SK-N-SH treated with all-trans-retinoic acid at 6 μM for 48 hours (cell line): Measurements from ENCODE around the gene CORO1C.

Experiments used
- ATAC-seq: fragments of 200-7000 bp; cut with Tn5 transposase; 3 replicates; pipeline ENCODE4 v1.9.1; 2020; ENCODE audit warnings: mild to moderate bottlenecking, moderate library complexity
- ARNTL ChIP-seq: fragments of 450-650 bp; formaldehyde crosslinking; IDR thresholded peaks from 2 replicates; pipeline ENCODE4 v1.5.0; 2020; ENCODE audit warnings: low read depth, mild to moderate bottlenecking, moderate library complexity, borderline replicate concordance
- BACH2 ChIP-seq: fragments of 250-450 bp; sonication (Bioruptor Pico); IDR thresholded peaks from 2 replicates; pipeline ENCODE4 v1.9.0; 2021; ENCODE audit warnings: mild to moderate bottlenecking, borderline replicate concordance
- CSDC2 ChIP-seq: fragments of 250-450 bp; sonication (Bioruptor Pico); IDR thresholded peaks from 2 replicates; pipeline ENCODE4 v1.5.0; 2020; ENCODE audit warnings: mild to moderate bottlenecking, moderate library complexity
- ESRRG ChIP-seq: fragments of 250-450 bp; sonication (Bioruptor Pico); IDR thresholded peaks from 2 replicates; pipeline ENCODE4 v1.6.1; 2021; ENCODE audit warnings: mild to moderate bottlenecking
- GLIS3 ChIP-seq: fragments of 250-450 bp; sonication (Bioruptor Pico); IDR thresholded peaks from 2 replicates; pipeline ENCODE4 v1.5.0; 2020; ENCODE audit warnings: mild to moderate bottlenecking, moderate library complexity
- ISL1 ChIP-seq: fragments of 250-450 bp; sonication (Bioruptor Pico); IDR thresholded peaks from 2 replicates; pipeline ENCODE4 v2.1.2; 2022; ENCODE audit warnings: mild to moderate bottlenecking, moderate library complexity
- OSR1 ChIP-seq: fragments of 250-450 bp; sonication (Bioruptor Pico); IDR thresholded peaks from 2 replicates; pipeline ENCODE4 v1.8.0; 2022; ENCODE audit warnings: moderate library complexity, mild to moderate bottlenecking, inconsistent platforms
- POU6F1 ChIP-seq: fragments of 250-450 bp; sonication (Bioruptor Pico); IDR thresholded peaks from 2 replicates; pipeline ENCODE4 v1.8.0; 2021; ENCODE audit warnings: low read depth, mild to moderate bottlenecking, moderate library complexity, borderline replicate concordance
- PPARA ChIP-seq: fragments of 250-450 bp; sonication (Bioruptor Pico); IDR thresholded peaks from 2 replicates; pipeline ENCODE4 v1.5.0; 2020; ENCODE audit warnings: mild to moderate bottlenecking, borderline replicate concordance
- RARB ChIP-seq: fragments of 250-450 bp; sonication (Bioruptor Pico); IDR thresholded peaks from 2 replicates; pipeline ENCODE4 v1.8.0; 2021; ENCODE audit warnings: mild to moderate bottlenecking, moderate library complexity
- SNAI2 ChIP-seq: fragments of 250-450 bp; sonication (Bioruptor Pico); IDR thresholded peaks from 2 replicates; pipeline ENCODE4 v1.5.0; 2020; ENCODE audit warnings: mild to moderate bottlenecking, moderate library complexity
- TCF4 ChIP-seq: fragments of 250-450 bp; sonication (Bioruptor Pico); IDR thresholded peaks from 2 replicates; pipeline ENCODE4 v1.8.0; 2021; ENCODE audit warnings: mild to moderate bottlenecking, moderate library complexity, borderline replicate concordance
- TOX ChIP-seq: fragments of 250-450 bp; sonication (Bioruptor Pico); IDR thresholded peaks from 2 replicates; pipeline ENCODE4 v1.8.0; 2021; ENCODE audit warnings: mild to moderate bottlenecking, moderate library complexity, borderline replicate concordance
- ZC3H10 ChIP-seq: fragments of 250-450 bp; sonication (Bioruptor Pico); IDR thresholded peaks from 2 replicates; pipeline ENCODE4 v1.5.1; 2021; ENCODE audit warnings: mild to moderate bottlenecking, moderate library complexity
- ZFP3 ChIP-seq: fragments of 250-450 bp; sonication (Bioruptor Pico); IDR thresholded peaks from 2 replicates; pipeline ENCODE4 v1.5.0; 2020; ENCODE audit warnings: mild to moderate bottlenecking, moderate library complexity
- ZFP30 ChIP-seq: fragments of 450-650 bp; formaldehyde crosslinking; IDR thresholded peaks from 2 replicates; pipeline ENCODE4 v1.5.0; 2022; ENCODE audit warnings: mild to moderate bottlenecking, moderate library complexity
- ZNF565 ChIP-seq: fragments of 450-650 bp; formaldehyde crosslinking; conservative IDR thresholded peaks from 2 replicates; pipeline ENCODE4 v1.5.0; 2020; ENCODE audit warnings: low read depth, mild to moderate bottlenecking, moderate library complexity
- ZNF8 ChIP-seq: fragments of 450-650 bp; formaldehyde crosslinking; IDR thresholded peaks from 2 replicates; pipeline ENCODE4 v1.5.0; 2020; ENCODE audit warnings: mild to moderate bottlenecking, moderate library complexity
- TF ChIP-seq, protein P1 (sequence below): fragments of 250-450 bp; sonication (Bioruptor Pico); IDR thresholded peaks from 2 replicates; pipeline ENCODE4 v1.5.1; 2020; ENCODE audit warnings: low read depth, mild to moderate bottlenecking, moderate library complexity
- TF ChIP-seq, protein P2 (sequence below): fragments of 250-450 bp; sonication (Bioruptor Pico); IDR thresholded peaks from 2 replicates; pipeline ENCODE4 v1.5.1; 2021; ENCODE audit warnings: mild to moderate bottlenecking, moderate library complexity

The CORO1C gene

GRCh38 chr12:108604208-108604941 is 126.9 kb downstream of the CORO1C start:
- TF ChIP-seq, protein P1, sequence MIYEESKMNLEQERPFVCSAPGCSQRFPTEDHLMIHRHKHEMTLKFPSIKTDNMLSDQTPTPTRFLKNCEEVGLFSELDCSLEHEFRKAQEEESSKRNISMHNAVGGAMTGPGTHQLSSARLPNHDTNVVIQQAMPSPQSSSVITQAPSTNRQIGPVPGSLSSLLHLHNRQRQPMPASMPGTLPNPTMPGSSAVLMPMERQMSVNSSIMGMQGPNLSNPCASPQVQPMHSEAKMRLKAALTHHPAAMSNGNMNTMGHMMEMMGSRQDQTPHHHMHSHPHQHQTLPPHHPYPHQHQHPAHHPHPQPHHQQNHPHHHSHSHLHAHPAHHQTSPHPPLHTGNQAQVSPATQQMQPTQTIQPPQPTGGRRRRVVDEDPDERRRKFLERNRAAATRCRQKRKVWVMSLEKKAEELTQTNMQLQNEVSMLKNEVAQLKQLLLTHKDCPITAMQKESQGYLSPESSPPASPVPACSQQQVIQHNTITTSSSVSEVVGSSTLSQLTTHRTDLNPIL (CRISPR knock-in tag): no peak
- TF ChIP-seq POU6F1 (CRISPR knock-in tag): no peak
- TF ChIP-seq GLIS3 (CRISPR knock-in tag): no peak
- no peak for TF ChIP-seq ZFP3
- no peak for TF ChIP-seq ZNF8 (CRISPR knock-in tag)
- ATAC-seq: no peak; the same call in 2 of the 3 replicates

- TF ChIP-seq PPARA (CRISPR knock-in tag) (no peak), ARNTL (CRISPR knock-in tag) (no peak), ZC3H10 (CRISPR knock-in tag) (no peak), ESRRG (CRISPR knock-in tag) (no peak), BACH2 (CRISPR knock-in tag) (no peak), TCF4 (no peak), CSDC2 (no peak), RARB (CRISPR knock-in tag) (no peak), ZFP30 (CRISPR knock-in tag) (no peak), ISL1 (no peak), OSR1 (CRISPR knock-in tag) (no peak)
- TF ChIP-seq, protein P1 (CRISPR knock-in tag): no peak
- TF ChIP-seq, protein P2, sequence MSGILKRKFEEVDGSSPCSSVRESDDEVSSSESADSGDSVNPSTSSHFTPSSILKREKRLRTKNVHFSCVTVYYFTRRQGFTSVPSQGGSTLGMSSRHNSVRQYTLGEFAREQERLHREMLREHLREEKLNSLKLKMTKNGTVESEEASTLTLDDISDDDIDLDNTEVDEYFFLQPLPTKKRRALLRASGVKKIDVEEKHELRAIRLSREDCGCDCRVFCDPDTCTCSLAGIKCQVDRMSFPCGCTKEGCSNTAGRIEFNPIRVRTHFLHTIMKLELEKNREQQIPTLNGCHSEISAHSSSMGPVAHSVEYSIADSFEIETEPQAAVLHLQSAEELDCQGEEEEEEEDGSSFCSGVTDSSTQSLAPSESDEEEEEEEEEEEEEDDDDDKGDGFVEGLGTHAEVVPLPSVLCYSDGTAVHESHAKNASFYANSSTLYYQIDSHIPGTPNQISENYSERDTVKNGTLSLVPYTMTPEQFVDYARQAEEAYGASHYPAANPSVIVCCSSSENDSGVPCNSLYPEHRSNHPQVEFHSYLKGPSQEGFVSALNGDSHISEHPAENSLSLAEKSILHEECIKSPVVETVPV: no peak
- no peak; the same call in 2 of the 3 replicates for ATAC-seq
These were observed 127.6 kb downstream of the CORO1C start for GRCh38 chr12:108603743-108604142.

DNA sequence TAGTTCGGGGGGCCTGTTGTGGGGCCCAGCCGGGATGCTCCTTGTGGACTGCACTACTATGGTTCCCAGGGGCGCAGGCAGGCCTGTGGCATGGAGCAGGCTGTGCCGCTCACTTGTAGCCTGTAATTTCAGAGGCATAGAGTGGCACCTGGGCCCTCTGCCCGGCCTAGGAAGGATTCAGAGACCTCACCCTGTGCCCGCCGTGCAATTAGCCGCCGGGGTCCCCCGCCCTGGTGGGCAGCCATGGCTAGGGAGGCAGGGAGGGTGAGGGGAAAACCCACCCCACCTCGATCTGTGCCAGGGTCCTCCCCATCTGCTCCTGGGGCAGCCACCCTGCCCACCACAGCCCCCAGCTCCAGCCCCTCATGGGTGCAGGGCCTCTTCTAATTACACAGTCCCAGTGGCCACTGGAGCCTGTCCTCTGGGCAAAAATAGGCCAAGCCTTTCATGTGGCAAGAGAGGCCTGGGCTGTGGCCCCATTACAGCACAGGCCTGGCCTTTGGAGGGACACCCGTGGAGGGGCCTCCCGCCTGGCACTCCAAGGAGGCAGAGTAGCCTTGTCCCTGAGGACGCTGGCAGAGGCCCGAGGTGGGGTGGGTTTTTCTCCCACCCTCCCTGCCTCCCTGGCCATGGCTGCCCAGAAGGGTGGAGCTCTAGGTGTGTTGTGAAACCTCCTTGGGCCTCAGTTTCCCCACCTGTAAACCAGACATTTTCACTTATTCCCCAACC is 128.2 kb downstream of the CORO1C start:
- no peak for ATAC-seq
- TF ChIP-seq CSDC2 (no peak), ARNTL (CRISPR knock-in tag) (no peak), SNAI2 (no peak), PPARA (CRISPR knock-in tag) (no peak), ZFP3 (no peak), ZNF8 (CRISPR knock-in tag) (no peak), BACH2 (CRISPR knock-in tag) (no peak), TOX (CRISPR knock-in tag) (no peak), ZNF565 (CRISPR knock-in tag) (no peak), ESRRG (CRISPR knock-in tag) (no peak), POU6F1 (CRISPR knock-in tag) (no peak)
- TF ChIP-seq, protein P1 (CRISPR knock-in tag): no peak
